Vagina (tissue), 2 donors: ENCODE measurements around the gene B3GNT7.

ENCODE experiments used
- CTCF ChIP-seq, 3 experiments: fragments of 450-650 bp in 2 of 3; fragments of 200-600 bp in 1 of 3; sonication (generic) in 1 of 3; IDR thresholded peaks; one replicate each; pipeline ENCODE4 v1.5.1; 2017 to 2019; ENCODE audit warnings: antibody characterized with exemption in 3 of 3, mild to moderate bottlenecking in 2 of 3, moderate library complexity in 2 of 3
- POLR2A ChIP-seq, 2 donors: fragments of 450-650 bp; IDR thresholded peaks; one replicate each; pipeline ENCODE4 v1.6.1; 2017; ENCODE audit warnings: antibody characterized with exemption in 2 of 2, mild to moderate bottlenecking in 2 of 2, moderate library complexity in 2 of 2

DNA sequence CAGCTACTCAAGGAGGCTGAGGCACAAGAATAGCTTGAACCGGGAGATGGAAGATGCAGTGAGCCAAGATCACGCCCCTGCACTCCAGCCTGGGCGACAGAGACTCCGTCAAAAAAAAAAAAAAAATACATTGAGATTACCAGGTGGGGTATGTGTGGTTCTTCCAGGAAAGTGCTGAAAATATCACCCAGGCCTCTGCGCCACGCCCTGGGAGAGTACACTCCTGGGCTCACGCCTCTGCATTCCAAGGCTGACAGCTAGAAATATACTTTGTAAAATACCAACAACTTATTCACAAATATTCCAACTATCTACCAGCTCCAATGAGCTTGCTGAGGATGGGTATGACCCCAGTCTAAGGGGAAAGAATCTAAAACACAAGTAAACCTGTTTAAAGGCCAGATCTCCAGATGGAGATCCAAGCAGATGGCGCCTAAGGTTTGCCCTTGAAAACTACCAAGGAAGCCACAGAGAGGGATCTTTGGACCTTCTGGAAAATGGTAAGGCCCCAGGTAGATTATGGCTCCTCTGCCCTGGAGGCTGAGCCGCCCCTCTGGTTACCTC is 21.6 kb upstream of the B3GNT7 start:
- TF ChIP-seq CTCF (IDR thresholded peaks at IDR 0.05) (no peak), POLR2A (IDR thresholded peaks at IDR 0.05) (no peak)
